ENCODE results near the gene MAGOH. TPM values are rescaled to one million over a fixed set of nuclear protein-coding genes. Genes with fewer than 3 reads are reported as not detected.

The MAGOH gene
- polyA plus RNA-seq, 1 donor (not counting 4 experiments of a cell fraction or from before 2014, with no cell fraction given), result 104 TPM

DNA sequence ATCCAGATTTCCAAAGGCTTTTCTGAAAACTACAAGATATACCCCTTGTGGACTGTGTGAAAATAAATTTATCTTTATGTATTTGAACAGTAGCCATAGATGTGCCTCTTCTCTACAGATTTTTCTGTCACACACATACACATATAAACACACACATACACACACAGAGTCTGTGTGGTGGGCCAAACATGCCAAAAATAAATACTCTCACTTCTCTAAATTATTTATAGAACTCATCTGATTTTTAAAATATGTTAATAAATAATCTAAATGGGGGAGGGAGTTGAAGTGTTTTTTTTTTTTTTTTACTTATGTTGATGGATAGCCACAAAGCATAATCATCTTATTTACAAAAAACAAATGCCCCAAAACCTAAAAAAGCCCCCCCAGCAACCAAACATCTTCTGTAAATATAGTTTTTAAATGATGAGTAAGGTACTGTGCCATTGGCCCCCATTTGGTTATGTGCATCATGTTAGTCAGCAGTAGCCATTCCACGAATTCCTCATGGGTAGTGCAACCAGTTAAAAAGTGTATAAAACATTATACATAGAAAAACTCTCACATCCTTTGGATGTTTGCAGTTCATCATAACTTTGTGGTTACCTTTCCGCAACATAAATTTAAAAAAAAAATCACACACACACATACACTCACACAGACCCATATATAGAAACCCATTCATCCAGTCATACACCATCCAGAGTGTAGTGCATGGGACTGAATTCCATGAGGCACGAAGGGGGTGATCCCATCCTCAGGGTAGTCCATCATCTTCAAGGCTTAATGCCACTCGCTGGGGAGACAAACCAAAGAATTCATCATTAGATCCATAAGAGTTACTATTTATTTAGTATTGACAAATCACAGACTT is 8.2 kb upstream of the MAGOH start:
- H3K9me1 ChIP-seq (ENCODE audit: control insufficient read depth, extremely low read depth, insufficient read depth, low read length), result no peaks in the 10 kb centered on the region
- no peak overlapping the region for H3K4me2 ChIP-seq (ENCODE audit: control insufficient read depth, extremely low read depth, insufficient read depth, low read depth, low read length)
- no peak for TF ChIP-seq EZH2 (IDR thresholded peaks at IDR 0.05; ENCODE audit: low read length)
- no peak for TF ChIP-seq CTCF (optimal IDR thresholded peaks at IDR 0.05 in 1 of 3, IDR thresholded peaks at IDR 0.05 in 1 of 3, conservative IDR thresholded peaks at IDR 0.05 in 1 of 3; ENCODE audit: extremely low read depth in 1 of 3, insufficient read depth in 2 of 3, low read length in 3 of 3)
- peaks cover 8 to 17% of the 10 kb centered on the region in 2 experiments for H3K36me3 ChIP-seq (ENCODE audit: control insufficient read depth in 2 of 2, extremely low read depth in 1 of 2, insufficient read depth in 2 of 2, low read length in 2 of 2)
- FAIRE-seq (no peak), DNase-seq (ENCODE audit: low read depth, low spot score) (no peak)
- no peak overlapping the region for H3K9ac ChIP-seq (ENCODE audit: control insufficient read depth, extremely low read depth, insufficient read depth, low read length)
- no peaks in the 10 kb centered on the region for H3K9me3 ChIP-seq (ENCODE audit: control insufficient read depth, low read depth, low read length)
- H4K20me1 ChIP-seq (ENCODE audit: control insufficient read depth, extremely low read depth, insufficient read depth, low read length), result no peaks in the 10 kb centered on the region
- no peaks in the 10 kb centered on the region for H3K4me1 ChIP-seq (ENCODE audit: control insufficient read depth, extremely low read depth, insufficient read depth, low read length)
- no peak overlapping the region for H3K4me3 ChIP-seq (ENCODE audit: control insufficient read depth in 2 of 3, extremely low read depth in 1 of 3, insufficient read depth in 2 of 3, low read depth in 1 of 3, low read length in 3 of 3)
- dilution Hi-C loops (cut with MboI; ENCODE audit: extremely low pct_ligation_motif_present, low sequenced_read_pairs), result no loop called here
- no peaks in the 10 kb centered on the region for H3K79me2 ChIP-seq (ENCODE audit: control insufficient read depth, insufficient read depth, low read length)
- H2AFZ ChIP-seq (ENCODE audit: control insufficient read depth, low read length), result no peak overlapping the region
- H3K27ac ChIP-seq (ENCODE audit: control insufficient read depth, insufficient read depth, low read length), result no peak overlapping the region
- H3K27me3 ChIP-seq (ENCODE audit: control insufficient read depth, extremely low read depth, insufficient read depth, low read length), result no peaks in the 10 kb centered on the region

DNA sequence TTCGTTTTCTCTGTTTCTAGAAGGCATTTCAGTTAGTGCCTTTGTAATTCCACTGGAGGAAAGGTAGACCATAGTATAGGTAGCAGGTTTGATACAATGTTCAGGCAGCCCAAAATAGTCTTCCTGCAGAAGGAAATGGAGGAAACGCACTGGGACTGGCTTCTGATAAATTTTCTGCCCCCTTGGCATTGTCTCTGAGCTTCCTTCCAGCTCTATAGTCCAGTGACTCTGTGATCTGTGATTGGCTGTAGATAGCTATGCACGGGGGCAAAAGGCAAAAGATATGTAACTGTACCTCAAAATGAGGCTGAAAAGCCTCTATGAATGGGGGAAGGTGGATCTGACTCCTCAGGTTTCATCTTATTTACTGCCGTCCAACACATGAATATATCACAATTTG is 5.8 kb upstream of the MAGOH start:
- dilution Hi-C loops (cut with MboI; ENCODE audit: extremely low pct_ligation_motif_present, low sequenced_read_pairs), result no loop called here
- no peak for DNase-seq (ENCODE audit: low read depth, low spot score)
- no peak for TF ChIP-seq CTCF (optimal IDR thresholded peaks at IDR 0.05 in 1 of 3, IDR thresholded peaks at IDR 0.05 in 1 of 3, conservative IDR thresholded peaks at IDR 0.05 in 1 of 3; ENCODE audit: extremely low read depth in 1 of 3, insufficient read depth in 2 of 3, low read length in 3 of 3)
- TF ChIP-seq EZH2 (IDR thresholded peaks at IDR 0.05; ENCODE audit: low read length), result no peak
- no peak overlapping the region for H3K4me2 ChIP-seq (ENCODE audit: control insufficient read depth, extremely low read depth, insufficient read depth, low read depth, low read length)
- no peaks in the 10 kb centered on the region for H3K27me3 ChIP-seq (ENCODE audit: control insufficient read depth, extremely low read depth, insufficient read depth, low read length)
- peaks cover 1% of the 10 kb centered on the region for H3K4me1 ChIP-seq (ENCODE audit: control insufficient read depth, extremely low read depth, insufficient read depth, low read length)
- no peaks in the 10 kb centered on the region for H3K9me3 ChIP-seq (ENCODE audit: control insufficient read depth, low read depth, low read length)
- H3K4me3 ChIP-seq (ENCODE audit: control insufficient read depth in 2 of 3, extremely low read depth in 1 of 3, insufficient read depth in 2 of 3, low read depth in 1 of 3, low read length in 3 of 3), result no peak overlapping the region
- H3K36me3 ChIP-seq (ENCODE audit: control insufficient read depth in 2 of 2, extremely low read depth in 1 of 2, insufficient read depth in 2 of 2, low read length in 2 of 2), result peaks cover 3 to 12% of the 10 kb centered on the region in 2 experiments
- H4K20me1 ChIP-seq (ENCODE audit: control insufficient read depth, extremely low read depth, insufficient read depth, low read length), result no peaks in the 10 kb centered on the region
- H3K9me1 ChIP-seq (ENCODE audit: control insufficient read depth, extremely low read depth, insufficient read depth, low read length), result no peaks in the 10 kb centered on the region
- no peak overlapping the region for H2AFZ ChIP-seq (ENCODE audit: control insufficient read depth, low read length)
- no peak overlapping the region for H3K9ac ChIP-seq (ENCODE audit: control insufficient read depth, extremely low read depth, insufficient read depth, low read length)
- H3K79me2 ChIP-seq (ENCODE audit: control insufficient read depth, insufficient read depth, low read length), result no peaks in the 10 kb centered on the region
- no peak for FAIRE-seq
- no peak overlapping the region for H3K27ac ChIP-seq (ENCODE audit: control insufficient read depth, insufficient read depth, low read length)
